Fibroblast of peridontal ligament (primary cell): ENCODE results near the gene IRF2BP2.

Experiments
- DNase-seq: peaks from one replicate; pipeline ENCODE4 v3.0.0-alpha.2; 2010; ENCODE audit errors: extremely low read depth

IRF2BP2 gene

GRCh38 chr1:234613128-234613875, 3.3 kb upstream of the IRF2BP2 start:
- peak; percentile 98 for DNase-seq

GRCh38 chr1:234612352-234613127, 2.6 kb upstream of the IRF2BP2 start:
- DNase-seq = peak; percentile 99

- no peak for DNase-seq
Observed at GRCh38 chr1:234611847-234612351, 1.9 kb upstream of the IRF2BP2 start.

GRCh38 chr1:234611225-234611846, 1.4 kb upstream of the IRF2BP2 start:
- peak; percentile 93 for DNase-seq

GRCh38 chr1:234610666-234611224, 767 bp upstream of the IRF2BP2 start:
- peak; percentile 94 for DNase-seq

GRCh38 chr1:234609691-234610042, 311 bp downstream of the IRF2BP2 start:
- no peak for DNase-seq

GRCh38 chr1:234608911-234609690, 877 bp downstream of the IRF2BP2 start:
- DNase-seq = peak; percentile 33

- DNase-seq = peak; percentile 92
Observed at GRCh38 chr1:234608025-234608910, 1.7 kb downstream of the IRF2BP2 start.

GRCh38 chr1:234607109-234608024, 2.6 kb downstream of the IRF2BP2 start:
- DNase-seq = peak; percentile 59

GRCh38 chr1:234606784-234607108, 3.2 kb downstream of the IRF2BP2 start:
- DNase-seq = no peak

GRCh38 chr1:234605983-234606783, 3.8 kb downstream of the IRF2BP2 start:
- DNase-seq = peak; percentile 80

GRCh38 chr1:234605399-234605982, 4.5 kb downstream of the IRF2BP2 start:
- no peak for DNase-seq

- peak; percentile 73 for DNase-seq
Observed at GRCh38 chr1:234604495-234605398, 5.2 kb downstream of the IRF2BP2 start.

- peak; percentile 78 for DNase-seq
Observed at GRCh38 chr1:234603221-234604204, 6.5 kb downstream of the IRF2BP2 start.

GRCh38 chr1:234602334-234603220, 7.4 kb downstream of the IRF2BP2 start:
- peak; percentile 96 for DNase-seq
